ENCODE measurements around the gene ARPIN. TPM values are rescaled to one million over a fixed set of nuclear protein-coding genes. Genes with fewer than 3 reads are reported as not detected.

The ARPIN gene
- total and polyA plus RNA-seq, 7 donors: 16.2 to 33.5 (median 19.3) TPM

DNA sequence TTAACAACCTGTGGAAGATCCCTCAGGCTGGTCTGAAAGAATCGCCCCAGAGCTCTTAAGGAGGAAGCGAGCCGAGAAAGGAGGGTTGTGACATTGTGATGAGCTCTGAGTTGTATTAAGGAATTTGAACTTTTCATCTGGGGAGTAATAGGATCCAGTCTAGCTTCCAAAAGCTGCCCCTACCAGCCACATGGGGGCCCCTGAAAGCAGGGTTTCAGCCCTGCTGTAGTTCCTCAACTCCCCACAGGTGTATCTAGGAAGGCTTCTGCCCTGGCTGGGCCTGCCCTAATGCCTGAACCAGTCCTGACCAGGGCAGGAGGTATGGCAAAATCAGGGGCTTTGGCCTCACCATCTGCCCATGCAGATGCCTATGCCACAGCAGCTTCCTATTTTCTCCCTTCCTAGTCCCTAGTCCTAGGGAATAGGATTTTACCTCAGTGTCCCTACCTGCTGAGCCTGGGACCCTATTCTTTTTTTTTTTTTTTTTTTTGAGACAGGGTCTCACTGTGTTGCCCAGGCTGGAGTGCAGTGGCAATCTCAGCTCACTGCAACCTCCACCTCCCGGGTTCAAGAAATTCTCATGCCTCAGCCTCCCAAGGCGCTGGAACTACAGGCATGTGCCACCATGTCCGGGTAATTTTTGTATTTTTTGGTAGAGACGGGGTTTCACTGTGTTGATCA lies 14.0 kb downstream of the ARPIN start:
- peaks cover 0 to 3% (median 2%) of the 10 kb centered on the region in 4 donors for H3K4me1 ChIP-seq
- no peaks in the 10 kb centered on the region for H3K9me3 ChIP-seq
- DNase-seq: no peak
- peaks cover 16 to 37% (median 23%) of the 10 kb centered on the region in 4 donors for H3K36me3 ChIP-seq
- no peaks in the 10 kb centered on the region for H3K27me3 ChIP-seq
- H3K27ac ChIP-seq: no peak overlapping the region
- TF ChIP-seq, protein P1, sequence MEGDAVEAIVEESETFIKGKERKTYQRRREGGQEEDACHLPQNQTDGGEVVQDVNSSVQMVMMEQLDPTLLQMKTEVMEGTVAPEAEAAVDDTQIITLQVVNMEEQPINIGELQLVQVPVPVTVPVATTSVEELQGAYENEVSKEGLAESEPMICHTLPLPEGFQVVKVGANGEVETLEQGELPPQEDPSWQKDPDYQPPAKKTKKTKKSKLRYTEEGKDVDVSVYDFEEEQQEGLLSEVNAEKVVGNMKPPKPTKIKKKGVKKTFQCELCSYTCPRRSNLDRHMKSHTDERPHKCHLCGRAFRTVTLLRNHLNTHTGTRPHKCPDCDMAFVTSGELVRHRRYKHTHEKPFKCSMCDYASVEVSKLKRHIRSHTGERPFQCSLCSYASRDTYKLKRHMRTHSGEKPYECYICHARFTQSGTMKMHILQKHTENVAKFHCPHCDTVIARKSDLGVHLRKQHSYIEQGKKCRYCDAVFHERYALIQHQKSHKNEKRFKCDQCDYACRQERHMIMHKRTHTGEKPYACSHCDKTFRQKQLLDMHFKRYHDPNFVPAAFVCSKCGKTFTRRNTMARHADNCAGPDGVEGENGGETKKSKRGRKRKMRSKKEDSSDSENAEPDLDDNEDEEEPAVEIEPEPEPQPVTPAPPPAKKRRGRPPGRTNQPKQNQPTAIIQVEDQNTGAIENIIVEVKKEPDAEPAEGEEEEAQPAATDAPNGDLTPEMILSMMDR (IDR thresholded peaks at IDR 0.05): peak in 2 of 4 experiments; percentile 19 to 30
- no peak for TF ChIP-seq POLR2A (IDR thresholded peaks at IDR 0.05)
- intact Hi-C loops (cut with DNase I): loop anchor here (5.0 to 10.0 kb wide), 2 partner anchors 174 to 336 kb away; partner anchors contain the start of genes CIB1 and GDPGP1
- 85 to 86% methylated on average over 7 of the region's 7 CpGs for WGBS, 2 donors
- H3K4me3 ChIP-seq: no peak overlapping the region

DNA sequence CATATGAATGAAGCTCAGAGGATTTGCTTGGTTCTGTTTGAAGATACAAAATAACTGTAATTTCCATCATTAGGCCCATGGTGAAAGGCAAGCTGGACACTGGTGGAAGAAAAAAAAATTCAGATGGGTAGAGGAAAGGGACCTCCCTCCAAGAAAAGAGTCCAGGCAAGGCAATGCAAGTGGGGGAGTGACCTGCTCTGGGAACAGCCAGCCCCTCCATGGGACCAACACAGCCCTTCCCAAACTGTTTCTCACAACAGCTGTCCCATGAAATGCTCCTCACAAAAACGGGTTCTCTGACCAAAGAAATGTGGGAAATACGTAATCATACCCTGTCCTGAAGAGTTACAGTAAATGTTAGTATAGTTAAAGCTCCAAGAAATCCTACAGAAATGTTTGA lies 14.6 kb downstream of the ARPIN start:
- H3K36me3 ChIP-seq: peaks cover 10 to 31% (median 17%) of the 10 kb centered on the region in 4 donors
- H3K4me3 ChIP-seq: no peak overlapping the region
- H3K27ac ChIP-seq: no peak overlapping the region
- intact Hi-C loops (cut with DNase I): loop anchor here (5.0 to 10.0 kb wide), 2 partner anchors 174 to 337 kb away; partner anchors contain the start of genes CIB1 and GDPGP1
- no peaks in the 10 kb centered on the region for H3K9me3 ChIP-seq
- WGBS, 2 donors: 79 to 83% methylated on average over 2 of the region's 2 CpGs
- H3K4me1 ChIP-seq: peaks cover 0 to 5% (median 3%) of the 10 kb centered on the region in 4 donors
- H3K27me3 ChIP-seq: no peaks in the 10 kb centered on the region
- TF ChIP-seq, protein P1 (IDR thresholded peaks at IDR 0.05): no peak
- TF ChIP-seq POLR2A (IDR thresholded peaks at IDR 0.05): no peak
- TF ChIP-seq EP300 (IDR thresholded peaks at IDR 0.05): no peak
- DNase-seq: no peak

DNA sequence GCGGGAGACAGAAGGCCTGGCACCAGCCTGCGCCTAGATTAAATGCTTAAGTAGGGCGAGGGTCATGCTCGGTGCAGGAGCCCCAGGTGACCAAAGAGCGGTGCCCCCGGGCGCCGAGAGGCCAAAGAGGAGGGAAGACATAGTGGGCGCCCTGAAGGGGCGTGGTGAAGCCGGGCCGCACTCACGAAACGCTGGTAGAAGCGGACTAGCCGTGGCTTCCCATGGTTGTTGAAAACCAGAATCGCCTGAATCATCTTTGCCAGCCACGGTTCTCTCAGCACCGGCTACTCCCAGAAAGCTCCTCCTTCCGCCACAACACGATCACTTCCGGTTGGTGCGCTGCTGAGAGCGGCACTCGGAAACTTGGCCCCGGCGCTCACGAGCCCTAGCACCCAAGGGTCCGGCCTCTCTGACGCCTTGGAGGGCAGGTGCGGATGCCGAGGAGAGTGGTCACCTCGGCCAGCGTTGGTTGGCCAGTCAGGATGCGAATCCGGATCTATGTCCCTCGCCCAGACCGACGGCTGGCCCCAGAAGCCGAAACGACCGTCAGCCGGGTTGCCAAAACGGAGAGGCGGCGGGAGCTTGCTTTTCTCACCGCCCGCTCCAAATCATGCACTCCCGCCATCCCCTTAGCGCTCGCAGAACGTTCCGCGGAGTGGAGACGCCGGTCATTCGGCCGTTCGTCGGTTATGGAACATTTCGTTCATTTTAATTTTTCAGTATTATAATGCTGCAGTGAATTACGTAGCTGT lies 18.9 kb downstream of the ARPIN start, which contains the start of gene AP3S2:
Gene AP3S2 (minus strand): TSS at position 299 of the 752 bp plus-strand sequence. CDS start 45 bp downstream, at position 254.
- intact Hi-C loops (cut with DNase I): loop anchor here (2.0 to 10.0 kb wide), 2 partner anchors 107 to 341 kb away; partner anchors contain the start of genes CIB1, GDPGP1 and ZNF710

DNA sequence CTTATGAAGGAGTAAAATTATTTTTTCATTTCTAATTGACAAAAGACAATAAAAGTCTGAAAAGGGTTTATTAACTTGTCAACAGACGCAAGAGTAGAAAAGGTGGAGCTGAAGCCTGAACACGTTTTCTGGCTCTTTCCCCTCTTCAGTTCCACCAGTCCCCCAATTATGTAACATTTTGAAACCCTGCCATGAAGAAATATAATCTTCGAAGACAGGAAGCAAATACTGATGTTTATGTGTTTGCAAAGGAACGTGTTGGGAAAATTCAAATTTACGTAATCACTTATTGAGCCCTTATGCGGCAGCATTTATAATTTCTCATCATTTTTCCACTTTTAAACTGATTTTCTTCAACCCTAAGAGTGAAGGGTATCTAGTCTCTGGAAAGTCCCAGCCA lies 19.7 kb downstream of the ARPIN start:
- peak overlapping the region; percentile 86 to 93 (median 90) for H3K27ac ChIP-seq
- TF ChIP-seq EP300 (IDR thresholded peaks at IDR 0.05) (no peak), POLR2A (IDR thresholded peaks at IDR 0.05) (no peak), POLR2AphosphoS5 (IDR thresholded peaks at IDR 0.05) (no peak)
- TF ChIP-seq, protein P1 (IDR thresholded peaks at IDR 0.05): no peak
- 14 to 29% methylated on average over 6 of the region's 6 CpGs for WGBS, 2 donors
- DNase-seq: no peak
- peaks cover 4 to 10% (median 7%) of the 10 kb centered on the region in 4 donors for H3K36me3 ChIP-seq
- H3K27me3 ChIP-seq: no peaks in the 10 kb centered on the region
- no peaks in the 10 kb centered on the region for H3K9me3 ChIP-seq
- intact Hi-C loops (cut with DNase I): loop anchor here (2.0 to 10.0 kb wide), 2 partner anchors 108 to 342 kb away; partner anchors contain the start of genes CIB1, GDPGP1 and ZNF710
- peak overlapping the region; percentile 79 to 91 (median 80) for H3K4me3 ChIP-seq
- H3K4me1 ChIP-seq: peaks cover 0 to 20% (median 15%) of the 10 kb centered on the region in 4 donors

More for the DNA sequence above, 18.9 kb downstream of the ARPIN start, which contains the start of gene AP3S2:
- H3K27ac ChIP-seq: peak within 1 kb of the TSS; percentile 86 to 93 (median 90)
- peak within 1 kb of the TSS; percentile 79 to 91 (median 80) for H3K4me3 ChIP-seq
- TF ChIP-seq POLR2A (IDR thresholded peaks at IDR 0.05) (peak; percentile 22), EP300 (IDR thresholded peaks at IDR 0.05) (no peak), POLR2AphosphoS5 (IDR thresholded peaks at IDR 0.05) (peak; percentile 71 to 87 (median 85))
- TF ChIP-seq, protein P1 (IDR thresholded peaks at IDR 0.05): no peak
- no peaks in the 10 kb centered on the region for H3K27me3 ChIP-seq
- peak; percentile 96 for DNase-seq
- WGBS, 2 donors: 0% methylated on average over 62 of the region's 62 CpGs
- H3K4me1 ChIP-seq: peaks cover 0 to 20% (median 15%) of the 10 kb centered on the region in 4 donors
- H3K36me3 ChIP-seq: peaks cover 0 to 1% (median 1%) of the 10 kb centered on the region in 4 donors
- H3K9me3 ChIP-seq: no peaks in the 10 kb centered on the region
